ENCODE measurements around the gene DBT. TPM values are rescaled to one million over a fixed set of nuclear protein-coding genes. Genes with fewer than 3 reads are reported as not detected.

The DBT gene
- total RNA-seq, 1 experiment from 2014 or later = 20.3 TPM

DNA sequence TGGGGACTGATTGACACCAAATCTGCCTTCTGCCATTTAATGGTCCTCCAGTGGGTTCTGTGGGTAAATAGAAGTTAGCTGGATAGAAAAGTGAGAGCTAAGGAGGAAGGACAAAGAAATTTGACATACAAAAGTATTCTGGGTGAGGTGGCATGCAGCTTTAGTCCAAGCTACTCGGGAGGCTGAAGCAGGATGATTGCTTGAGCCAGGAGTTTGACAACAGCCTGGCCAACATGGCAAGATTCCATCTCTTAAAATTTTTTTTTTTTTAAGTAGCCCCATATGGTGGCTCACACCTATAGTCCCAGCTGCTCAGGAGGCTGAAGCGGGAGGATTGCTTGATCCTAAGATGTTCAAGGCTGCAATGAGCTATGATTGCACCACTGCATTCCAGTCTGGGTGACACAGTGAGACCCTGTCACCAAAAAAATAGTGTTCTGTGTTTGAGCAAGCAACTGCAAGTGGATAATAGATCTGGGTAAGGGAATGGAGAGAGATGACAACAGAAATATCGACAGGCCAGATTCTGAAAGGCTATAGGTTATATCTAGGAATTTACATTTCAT, 29.8 kb upstream of the DBT start:
- H3K36me3 Mint-ChIP-seq (ENCODE audit: insufficient read depth in 1 of 3, low read depth in 3 of 3) = peaks cover 36 to 68% (median 64%) of the 10 kb centered on the region in 3 experiments; a peak in 6 of 7 replicates
- no peak overlapping the region for H4K8ac ChIP-seq (replicated peaks; ENCODE audit: insufficient read length, low read depth, low read length)
- H3K9me3 Mint-ChIP-seq = no peaks in the 10 kb centered on the region
- no peak overlapping the region for H3K23ac ChIP-seq (ENCODE audit: insufficient read length, low read depth, low read length)
- no peak overlapping the region for H3K4me2 ChIP-seq (ENCODE audit: insufficient read depth, insufficient read length, low read length)
- DNase-seq = no peak
- H3T11ph ChIP-seq (ENCODE audit: low read length) = no peak overlapping the region
- no peak overlapping the region for H3K56ac ChIP-seq (ENCODE audit: insufficient read length, low read depth, low read length)
- no peak overlapping the region for H3K14ac ChIP-seq (ENCODE audit: insufficient read depth, low read length)
- H4K20me1 ChIP-seq (ENCODE audit: control insufficient read depth, insufficient read depth, insufficient read length) = no peaks in the 10 kb centered on the region
- H3K79me2 ChIP-seq (ENCODE audit: insufficient read depth, low read length) = no peaks in the 10 kb centered on the region
- no peak overlapping the region for H2BK12ac ChIP-seq (ENCODE audit: insufficient read length, low read depth, low read length)
- H3K79me1 ChIP-seq (ENCODE audit: insufficient read depth, low read depth, low read length, poor library complexity, severe bottlenecking) = no peaks in the 10 kb centered on the region
- no peak overlapping the region for H3K4ac ChIP-seq (ENCODE audit: low read depth, low read length)
- H4K5ac ChIP-seq (ENCODE audit: insufficient read length, low read depth, low read length) = no peak overlapping the region
- H3K27me3 Mint-ChIP-seq (ENCODE audit: low read depth) = no peaks in the 10 kb centered on the region
- H3K9me3 ChIP-seq (ENCODE audit: control insufficient read depth, low read depth, low read length) = no peaks in the 10 kb centered on the region
- no peak overlapping the region for H2AFZ ChIP-seq (ENCODE audit: low read length)
- H2BK15ac ChIP-seq (ENCODE audit: low read depth, low read length) = no peak overlapping the region
- no peaks in the 10 kb centered on the region for H3K4me1 ChIP-seq (ENCODE audit: insufficient read depth, low read length)
- no peak overlapping the region for H2BK120ac ChIP-seq (ENCODE audit: low read depth, low read length, poor library complexity, severe bottlenecking)
- no peak overlapping the region for H3K9ac ChIP-seq (ENCODE audit: extremely low read depth, insufficient read length, low read length)
- no peaks in the 10 kb centered on the region for H3K4me1 Mint-ChIP-seq
- no peak overlapping the region for H3K27ac ChIP-seq (ENCODE audit: insufficient read length, low read depth, low read length)
- H2BK5ac ChIP-seq (ENCODE audit: insufficient read length, low read length) = no peak overlapping the region
- no peaks in the 10 kb centered on the region for H3K23me2 ChIP-seq (ENCODE audit: insufficient read length, low read depth, low read length, poor library complexity, severe bottlenecking)
- no CpG with 5 or more reads among the region's 3 CpGs for WGBS (ENCODE audit: extremely low coverage, insufficient read length, low lambda C conversion rate)
- H3K4me3 Mint-ChIP-seq = no peak overlapping the region
- TF ChIP-seq, protein P1, sequence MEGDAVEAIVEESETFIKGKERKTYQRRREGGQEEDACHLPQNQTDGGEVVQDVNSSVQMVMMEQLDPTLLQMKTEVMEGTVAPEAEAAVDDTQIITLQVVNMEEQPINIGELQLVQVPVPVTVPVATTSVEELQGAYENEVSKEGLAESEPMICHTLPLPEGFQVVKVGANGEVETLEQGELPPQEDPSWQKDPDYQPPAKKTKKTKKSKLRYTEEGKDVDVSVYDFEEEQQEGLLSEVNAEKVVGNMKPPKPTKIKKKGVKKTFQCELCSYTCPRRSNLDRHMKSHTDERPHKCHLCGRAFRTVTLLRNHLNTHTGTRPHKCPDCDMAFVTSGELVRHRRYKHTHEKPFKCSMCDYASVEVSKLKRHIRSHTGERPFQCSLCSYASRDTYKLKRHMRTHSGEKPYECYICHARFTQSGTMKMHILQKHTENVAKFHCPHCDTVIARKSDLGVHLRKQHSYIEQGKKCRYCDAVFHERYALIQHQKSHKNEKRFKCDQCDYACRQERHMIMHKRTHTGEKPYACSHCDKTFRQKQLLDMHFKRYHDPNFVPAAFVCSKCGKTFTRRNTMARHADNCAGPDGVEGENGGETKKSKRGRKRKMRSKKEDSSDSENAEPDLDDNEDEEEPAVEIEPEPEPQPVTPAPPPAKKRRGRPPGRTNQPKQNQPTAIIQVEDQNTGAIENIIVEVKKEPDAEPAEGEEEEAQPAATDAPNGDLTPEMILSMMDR (conservative IDR thresholded peaks at IDR 0.05) = no peak
- H3K27ac Mint-ChIP-seq = no peak overlapping the region
- no peak overlapping the region for H2AK5ac ChIP-seq (ENCODE audit: insufficient read length, low read length)
- H4K91ac ChIP-seq (ENCODE audit: insufficient read length, low read depth, low read length) = no peak overlapping the region
- no peaks in the 10 kb centered on the region for H3K27me3 ChIP-seq (ENCODE audit: insufficient read depth, low read length)
- H3K18ac ChIP-seq (ENCODE audit: insufficient read length, low read depth, low read length) = no peak overlapping the region
- H2BK20ac ChIP-seq (ENCODE audit: low read depth, low read length, poor library complexity, severe bottlenecking) = no peak overlapping the region

Data from H9 (cell line).